WTC11 (cell line): Measurements from ENCODE around the gene SLC43A3. TPM values are rescaled to one million over a fixed set of nuclear protein-coding genes. Genes with fewer than 3 reads are reported as not detected.
A peak's percentile ranks its signal among the peaks of the same experiment; 100 is the strongest.

Source experiments
- ATAC-seq: fragments of 200-7000 bp; cut with Tn5 transposase; 2 replicates; pipeline ENCODE4 v1.10.0; 2021; ENCODE audit warnings: mild to moderate bottlenecking, moderate library complexity
- CTCF ChIA-PET: fragments of 300-600 bp; sonication (Branson Sonifier 250); formaldehyde crosslinking; loops from one replicate; lab custom pipeline; 2021; ENCODE audit warnings: antibody characterized with exemption; lab: Charles Lee
- POLR2A ChIA-PET: fragments of 350-600 bp; sonication (Branson Sonifier 250); formaldehyde crosslinking; loops from one replicate; lab custom pipeline; 2021; ENCODE audit warnings: antibody characterized with exemption; lab: Charles Lee
- DNase-seq: peaks from one replicate; pipeline ENCODE4 v3.0.0; 2021; ENCODE audit warnings: low spot score
- H3K27ac Mint-ChIP-seq: 2 replicates; pipeline ENCODE4 v1.8.0; 2021; ENCODE audit warnings: mixed read lengths
- H3K27me3 Mint-ChIP-seq: 2 replicates; pipeline ENCODE4 v1.8.0; 2021; ENCODE audit warnings: low read depth, mild to moderate bottlenecking, moderate library complexity, mixed read lengths
- H3K36me3 Mint-ChIP-seq: 2 replicates; pipeline ENCODE4 v1.8.0; 2021; ENCODE audit warnings: mixed read lengths
- H3K4me1 Mint-ChIP-seq: 2 replicates; pipeline ENCODE4 v1.8.0; 2022; ENCODE audit warnings: mixed read lengths
- H3K4me3 Mint-ChIP-seq: 2 replicates; pipeline ENCODE4 v1.8.0; 2021; ENCODE audit warnings: mild to moderate bottlenecking, moderate library complexity, mixed read lengths
- H3K9me3 Mint-ChIP-seq: 2 replicates; pipeline ENCODE4 v1.8.0; 2021; ENCODE audit warnings: mixed read lengths
- ARID4B ChIP-seq: sonication (generic); formaldehyde crosslinking; IDR thresholded peaks from 2 replicates; pipeline ENCODE4 v1.8.0; 2023; ENCODE audit warnings: missing genetic modification reagents, mild to moderate bottlenecking, borderline replicate concordance
- ATF2 ChIP-seq: sonication (generic); formaldehyde crosslinking; IDR thresholded peaks from 2 replicates; pipeline ENCODE4 v1.8.1; 2022; ENCODE audit warnings: low read depth, missing genetic modification reagents, borderline replicate concordance
- ATF3 ChIP-seq: sonication (generic); formaldehyde crosslinking; conservative IDR thresholded peaks from 2 replicates; pipeline ENCODE4 v1.8.1; 2022; ENCODE audit warnings: mild to moderate bottlenecking, missing genetic modification reagents
- FOXP1 ChIP-seq: sonication (generic); formaldehyde crosslinking; IDR thresholded peaks from 2 replicates; pipeline ENCODE4 v1.8.0; 2022; ENCODE audit warnings: missing genetic modification reagents, mild to moderate bottlenecking, moderate library complexity, borderline replicate concordance
- GRHL2 ChIP-seq: fragments of 250-450 bp; sonication (Bioruptor Pico); IDR thresholded peaks from 2 replicates; pipeline ENCODE4 v1.8.0; 2022; ENCODE audit warnings: mild to moderate bottlenecking, moderate library complexity; ENCODE audit not compliant: insufficient replicate concordance, severe bottlenecking
- GTF2I ChIP-seq: fragments of 250-450 bp; sonication (Bioruptor Pico); conservative IDR thresholded peaks from 2 replicates; pipeline ENCODE4 v1.4.0; 2021; ENCODE audit warnings: mild to moderate bottlenecking
- HMGXB4 ChIP-seq: sonication (generic); formaldehyde crosslinking; IDR thresholded peaks from 2 replicates; pipeline ENCODE4 v1.8.1; 2023; ENCODE audit warnings: mild to moderate bottlenecking, moderate library complexity, missing genetic modification reagents
- JUN ChIP-seq: sonication (generic); formaldehyde crosslinking; IDR thresholded peaks from 2 replicates; pipeline ENCODE4 v1.8.0; 2023; ENCODE audit warnings: mild to moderate bottlenecking, missing genetic modification reagents
- NR2C2 ChIP-seq: sonication (generic); formaldehyde crosslinking; IDR thresholded peaks from 2 replicates; pipeline ENCODE4 v1.8.0; 2022; ENCODE audit warnings: mild to moderate bottlenecking, missing genetic modification reagents
- PRDM15 ChIP-seq: sonication (generic); formaldehyde crosslinking; IDR thresholded peaks from 2 replicates; pipeline ENCODE4 v1.8.0; 2022; ENCODE audit warnings: missing genetic modification reagents
- RELA ChIP-seq: sonication (generic); formaldehyde crosslinking; IDR thresholded peaks from 2 replicates; pipeline ENCODE4 v1.8.1; 2022; ENCODE audit warnings: missing genetic modification reagents, mild to moderate bottlenecking, borderline replicate concordance
- ZBTB21 ChIP-seq: sonication (generic); formaldehyde crosslinking; IDR thresholded peaks from 2 replicates; pipeline ENCODE4 v1.8.1; 2023; ENCODE audit warnings: mild to moderate bottlenecking, missing genetic modification reagents, borderline replicate concordance
- ZNF219 ChIP-seq: sonication (generic); formaldehyde crosslinking; IDR thresholded peaks from 2 replicates; pipeline ENCODE4 v1.8.0; 2023; ENCODE audit warnings: missing genetic modification reagents, mild to moderate bottlenecking, borderline replicate concordance
- ZNF263 ChIP-seq: sonication (generic); formaldehyde crosslinking; IDR thresholded peaks from 2 replicates; pipeline ENCODE4 v1.8.1; 2022; ENCODE audit warnings: low read depth, mild to moderate bottlenecking, moderate library complexity, missing genetic modification reagents
- ZNF512 ChIP-seq: sonication (generic); formaldehyde crosslinking; IDR thresholded peaks from 2 replicates; pipeline ENCODE4 v1.8.1; 2022; ENCODE audit warnings: missing genetic modification reagents, borderline replicate concordance
- total RNA-seq: library from RNA; stranded (reverse); gene quantifications from 3 replicates; pipeline ENCODE4 v1.2.3, GENCODE V29; 2021
- TF ChIP-seq, protein P1 (sequence below): sonication (generic); formaldehyde crosslinking; IDR thresholded peaks from 2 replicates; pipeline ENCODE4 v1.8.1; 2023; ENCODE audit warnings: mild to moderate bottlenecking, missing genetic modification reagents
- TF ChIP-seq, protein P2 (sequence below): fragments of 250-450 bp; sonication (Bioruptor Pico); IDR thresholded peaks from 2 replicates; pipeline ENCODE4 v1.8.0; 2021; ENCODE audit warnings: mild to moderate bottlenecking

SLC43A3 gene
- total RNA-seq, 1 experiment from 2014 or later = 22.6 TPM

GRCh38 chr11:57432149-57432561 lies 5.2 kb upstream of the SLC43A3 start:
- H3K27ac Mint-ChIP-seq = no peak overlapping the region
- ChIA-PET CTCF (no interaction called here), POLR2A (interaction anchor here (0.6 kb wide), 1 partner anchor 26 kb away, joined by 8 read pairs; no protein-coding TSS in a partner anchor)
- TF ChIP-seq, protein P1, sequence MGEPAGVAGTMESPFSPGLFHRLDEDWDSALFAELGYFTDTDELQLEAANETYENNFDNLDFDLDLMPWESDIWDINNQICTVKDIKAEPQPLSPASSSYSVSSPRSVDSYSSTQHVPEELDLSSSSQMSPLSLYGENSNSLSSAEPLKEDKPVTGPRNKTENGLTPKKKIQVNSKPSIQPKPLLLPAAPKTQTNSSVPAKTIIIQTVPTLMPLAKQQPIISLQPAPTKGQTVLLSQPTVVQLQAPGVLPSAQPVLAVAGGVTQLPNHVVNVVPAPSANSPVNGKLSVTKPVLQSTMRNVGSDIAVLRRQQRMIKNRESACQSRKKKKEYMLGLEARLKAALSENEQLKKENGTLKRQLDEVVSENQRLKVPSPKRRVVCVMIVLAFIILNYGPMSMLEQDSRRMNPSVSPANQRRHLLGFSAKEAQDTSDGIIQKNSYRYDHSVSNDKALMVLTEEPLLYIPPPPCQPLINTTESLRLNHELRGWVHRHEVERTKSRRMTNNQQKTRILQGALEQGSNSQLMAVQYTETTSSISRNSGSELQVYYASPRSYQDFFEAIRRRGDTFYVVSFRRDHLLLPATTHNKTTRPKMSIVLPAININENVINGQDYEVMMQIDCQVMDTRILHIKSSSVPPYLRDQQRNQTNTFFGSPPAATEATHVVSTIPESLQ (CRISPR knock-in tag) = no peak
- TF ChIP-seq GTF2I (CRISPR knock-in tag) = no peak
- no peak for TF ChIP-seq FOXP1 (CRISPR knock-in tag)
- no peak for TF ChIP-seq PRDM15 (CRISPR knock-in tag)
- TF ChIP-seq, protein P2, sequence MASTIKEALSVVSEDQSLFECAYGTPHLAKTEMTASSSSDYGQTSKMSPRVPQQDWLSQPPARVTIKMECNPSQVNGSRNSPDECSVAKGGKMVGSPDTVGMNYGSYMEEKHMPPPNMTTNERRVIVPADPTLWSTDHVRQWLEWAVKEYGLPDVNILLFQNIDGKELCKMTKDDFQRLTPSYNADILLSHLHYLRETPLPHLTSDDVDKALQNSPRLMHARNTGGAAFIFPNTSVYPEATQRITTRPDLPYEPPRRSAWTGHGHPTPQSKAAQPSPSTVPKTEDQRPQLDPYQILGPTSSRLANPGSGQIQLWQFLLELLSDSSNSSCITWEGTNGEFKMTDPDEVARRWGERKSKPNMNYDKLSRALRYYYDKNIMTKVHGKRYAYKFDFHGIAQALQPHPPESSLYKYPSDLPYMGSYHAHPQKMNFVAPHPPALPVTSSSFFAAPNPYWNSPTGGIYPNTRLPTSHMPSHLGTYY = no peak
- TF ChIP-seq ZNF512 = no peak
- no peaks in the 10 kb centered on the region for H3K9me3 Mint-ChIP-seq
- ATAC-seq (no peak), DNase-seq (no peak)
- H3K27me3 Mint-ChIP-seq = peaks cover 31% of the 10 kb centered on the region
- peaks cover 8% of the 10 kb centered on the region for H3K4me1 Mint-ChIP-seq
- no peaks in the 10 kb centered on the region for H3K36me3 Mint-ChIP-seq
- no peak overlapping the region for H3K4me3 Mint-ChIP-seq

DNA sequence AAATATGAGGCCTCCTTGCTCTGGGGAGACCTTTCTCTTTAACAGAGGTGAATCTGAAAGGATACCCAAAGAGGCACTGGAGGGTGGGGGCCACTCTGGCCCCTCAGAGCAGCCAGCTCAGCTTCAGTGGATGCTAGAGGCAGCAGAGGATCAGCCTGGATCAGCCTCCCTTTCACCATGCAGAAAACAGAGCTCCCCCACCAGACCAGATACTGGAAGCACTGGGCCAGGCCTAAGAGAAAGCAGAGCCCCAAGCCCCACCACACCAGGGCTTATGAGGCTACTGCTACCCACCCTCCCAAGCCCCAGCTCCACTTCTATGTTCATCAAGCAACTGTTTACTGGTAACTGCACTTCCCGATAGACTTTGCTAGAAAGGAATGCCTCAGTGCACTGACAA lies 4.0 kb upstream of the SLC43A3 start:
- DNase-seq (peak; percentile 35), ATAC-seq (peak; percentile 72)
- ChIA-PET CTCF (interaction anchor here (0.5 to 1.9 kb wide), 12 partner anchors 27 to 317 kb away, joined by 3 to 36 read pairs (median 5); partner anchors contain the start of genes PRG3 and RTN4RL2), POLR2A (no interaction called here)
- no peaks in the 10 kb centered on the region for H3K9me3 Mint-ChIP-seq
- 0 out of 2 replicates have a peak, but pooled peaks cover under 1% of the 10 kb centered on the region for H3K36me3 Mint-ChIP-seq
- H3K27ac Mint-ChIP-seq = no peak overlapping the region
- H3K4me1 Mint-ChIP-seq = peaks cover 17% of the 10 kb centered on the region
- peaks cover 38% of the 10 kb centered on the region for H3K27me3 Mint-ChIP-seq
- H3K4me3 Mint-ChIP-seq = no peak overlapping the region
- TF ChIP-seq ZNF263 = no peak
- no peak for TF ChIP-seq ARID4B (CRISPR knock-in tag)
- no peak for TF ChIP-seq ATF3 (CRISPR knock-in tag)
- no peak for TF ChIP-seq GRHL2 (CRISPR knock-in tag)
- no peak for TF ChIP-seq HMGXB4
- TF ChIP-seq RELA (CRISPR knock-in tag) = no peak
- TF ChIP-seq ZBTB21 (CRISPR knock-in tag) = no peak
- TF ChIP-seq JUN = no peak
- no peak for TF ChIP-seq NR2C2 (CRISPR knock-in tag)
- no peak for TF ChIP-seq ATF2 (CRISPR knock-in tag)
- no peak for TF ChIP-seq ZNF219 (CRISPR knock-in tag)
